ENCODE results near the gene KIAA1614. TPM values are rescaled to one million over a fixed set of nuclear protein-coding genes. Genes with fewer than 3 reads are reported as not detected.

Gene KIAA1614
- total RNA-seq, 1 donor from 2014 or later: 2.6 TPM

- Mint-ChIP-seq H3K36me3 (ENCODE audit: low read depth, unreplicated experiment) (peaks cover 10% of the 10 kb centered on the region), H3K9me3 (ENCODE audit: unreplicated experiment) (no peaks in the 10 kb centered on the region), H3K27ac (ENCODE audit: unreplicated experiment) (peak overlapping the region; percentile 67), H3K4me1 (ENCODE audit: unreplicated experiment) (peaks cover 17% of the 10 kb centered on the region), H3K27me3 (ENCODE audit: unreplicated experiment) (peaks cover 17% of the 10 kb centered on the region), H3K4me3 (ENCODE audit: unreplicated experiment) (peak overlapping the region; percentile 81)
- DNase-seq (ENCODE audit: low spot score): no peak
- no peak for TF ChIP-seq CTCF (IDR thresholded peaks at IDR 0.05; ENCODE audit: unreplicated experiment)
These were observed 981 bp upstream of the KIAA1614 start for GRCh38 chr1:180911640-180912191.

GRCh38 chr1:180912211-180912800 lies 391 bp upstream of the KIAA1614 start:
- Mint-ChIP-seq H3K4me3 (ENCODE audit: unreplicated experiment) (peak overlapping the region; percentile 81), H3K4me1 (ENCODE audit: unreplicated experiment) (peaks cover 17% of the 10 kb centered on the region), H3K9me3 (ENCODE audit: unreplicated experiment) (no peaks in the 10 kb centered on the region), H3K27me3 (ENCODE audit: unreplicated experiment) (peaks cover 17% of the 10 kb centered on the region), H3K27ac (ENCODE audit: unreplicated experiment) (no peak overlapping the region), H3K36me3 (ENCODE audit: low read depth, unreplicated experiment) (peaks cover 10% of the 10 kb centered on the region)
- TF ChIP-seq CTCF (IDR thresholded peaks at IDR 0.05; ENCODE audit: unreplicated experiment): no peak
- peak; percentile 36 for DNase-seq (ENCODE audit: low spot score)

GRCh38 chr1:180915426-180915965 lies 2.8 kb downstream of the KIAA1614 start:
- H3K36me3 Mint-ChIP-seq (ENCODE audit: low read depth, unreplicated experiment): peaks cover 10% of the 10 kb centered on the region

GRCh38 chr1:180916012-180916770 lies 3.5 kb downstream of the KIAA1614 start:
- Mint-ChIP-seq H3K4me1 (ENCODE audit: unreplicated experiment) (peaks cover 10% of the 10 kb centered on the region), H3K9me3 (ENCODE audit: unreplicated experiment) (no peaks in the 10 kb centered on the region), H3K4me3 (ENCODE audit: unreplicated experiment) (no peak overlapping the region), H3K27me3 (ENCODE audit: unreplicated experiment) (peaks cover 26% of the 10 kb centered on the region), H3K36me3 (ENCODE audit: low read depth, unreplicated experiment) (peaks cover 10% of the 10 kb centered on the region), H3K27ac (ENCODE audit: unreplicated experiment) (no peak overlapping the region)
- DNase-seq (ENCODE audit: low spot score): no peak
- TF ChIP-seq CTCF (IDR thresholded peaks at IDR 0.05; ENCODE audit: unreplicated experiment): no peak

More at GRCh38 chr1:180915426-180915965, 2.8 kb downstream of the KIAA1614 start:
- Mint-ChIP-seq H3K4me3 (ENCODE audit: unreplicated experiment) (no peak overlapping the region), H3K27ac (ENCODE audit: unreplicated experiment) (no peak overlapping the region), H3K27me3 (ENCODE audit: unreplicated experiment) (peaks cover 26% of the 10 kb centered on the region), H3K4me1 (ENCODE audit: unreplicated experiment) (peaks cover 10% of the 10 kb centered on the region), H3K9me3 (ENCODE audit: unreplicated experiment) (no peaks in the 10 kb centered on the region)
- DNase-seq (ENCODE audit: low spot score): no peak
- TF ChIP-seq CTCF (IDR thresholded peaks at IDR 0.05; ENCODE audit: unreplicated experiment): no peak
